ENCODE measurements around the gene ZDHHC3. TPM values are rescaled to one million over a fixed set of nuclear protein-coding genes. Genes with fewer than 3 reads are reported as not detected.
"Not testable (repeated sequence)": the region's sequence is repeated elsewhere in the genome, so short reads cannot be mapped to it uniquely, and the experiment has no call there.

The ZDHHC3 gene
- total RNA-seq, 1 experiment from 2014 or later = 122 TPM

DNA sequence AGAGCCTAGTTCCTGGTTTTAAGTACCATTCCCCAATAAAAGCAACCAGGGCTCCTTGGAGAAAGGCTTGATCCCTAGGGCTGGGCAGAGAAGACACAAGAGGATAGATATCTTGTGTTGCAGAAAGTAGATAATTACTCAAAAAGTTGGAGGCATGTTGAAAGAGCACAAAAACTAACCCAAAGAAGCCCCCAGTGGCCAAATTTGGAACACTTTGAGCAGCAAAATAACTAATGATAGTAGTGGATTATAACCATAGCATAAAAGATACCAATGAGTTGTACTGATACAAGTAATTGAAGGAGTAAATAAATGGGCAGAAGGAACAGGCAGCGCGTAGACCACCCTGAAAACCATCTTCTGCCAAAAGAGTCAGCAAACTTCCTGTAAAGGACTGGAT, 12.1 kb upstream of the ZDHHC3 start:
- Histone ChIP-seq H3K27me3 (ENCODE audit: low read length) (no peaks in the 10 kb centered on the region), H4K20me1 (ENCODE audit: low read length) (peaks cover 14% of the 10 kb centered on the region; the same call in 1 of the 2 replicates), H3K9ac (ENCODE audit: low read length) (no peak overlapping the region), H2AFZ (ENCODE audit: low read length) (no peak overlapping the region), H3K9me2 (replicated peaks; ENCODE audit: low read length) (no peaks in the 10 kb centered on the region), H3K4me3 (ENCODE audit: low read length) (no peak overlapping the region), H3F3A (ENCODE audit: low read length, unreplicated experiment) (peaks cover 4% of the 10 kb centered on the region), H3K4me1 (ENCODE audit: insufficient read depth, low read length) (peaks cover 32% of the 10 kb centered on the region), H3K9me3 (ENCODE audit: low read length) (no peaks in the 10 kb centered on the region), H3K36me3 (ENCODE audit: low read depth, low read length) (peaks cover 44% of the 10 kb centered on the region), H3K27ac (ENCODE audit: low read length) (no peak overlapping the region), H3K79me2 (ENCODE audit: low read length) (peaks cover 83% of the 10 kb centered on the region), H3K4me2 (ENCODE audit: low read length) (no peak overlapping the region)
- ChIA-PET CTCF (interaction anchor here (0.7 to 1.6 kb wide), 2 partner anchors 12 to 73 kb away, joined by 3 to 7 read pairs; partner anchors contain the start of gene EXOSC7), POLR2A (ENCODE audit: unreplicated experiment) (no interaction called here)
- ATAC-seq (peak; percentile 37), DNase-seq (peak; percentile 50)
- TF ChIP-seq EZH2 (IDR thresholded peaks at IDR 0.05; ENCODE audit: low read length, unreplicated experiment) = no peak
- TF ChIP-seq, protein P1, sequence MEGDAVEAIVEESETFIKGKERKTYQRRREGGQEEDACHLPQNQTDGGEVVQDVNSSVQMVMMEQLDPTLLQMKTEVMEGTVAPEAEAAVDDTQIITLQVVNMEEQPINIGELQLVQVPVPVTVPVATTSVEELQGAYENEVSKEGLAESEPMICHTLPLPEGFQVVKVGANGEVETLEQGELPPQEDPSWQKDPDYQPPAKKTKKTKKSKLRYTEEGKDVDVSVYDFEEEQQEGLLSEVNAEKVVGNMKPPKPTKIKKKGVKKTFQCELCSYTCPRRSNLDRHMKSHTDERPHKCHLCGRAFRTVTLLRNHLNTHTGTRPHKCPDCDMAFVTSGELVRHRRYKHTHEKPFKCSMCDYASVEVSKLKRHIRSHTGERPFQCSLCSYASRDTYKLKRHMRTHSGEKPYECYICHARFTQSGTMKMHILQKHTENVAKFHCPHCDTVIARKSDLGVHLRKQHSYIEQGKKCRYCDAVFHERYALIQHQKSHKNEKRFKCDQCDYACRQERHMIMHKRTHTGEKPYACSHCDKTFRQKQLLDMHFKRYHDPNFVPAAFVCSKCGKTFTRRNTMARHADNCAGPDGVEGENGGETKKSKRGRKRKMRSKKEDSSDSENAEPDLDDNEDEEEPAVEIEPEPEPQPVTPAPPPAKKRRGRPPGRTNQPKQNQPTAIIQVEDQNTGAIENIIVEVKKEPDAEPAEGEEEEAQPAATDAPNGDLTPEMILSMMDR (conservative IDR thresholded peaks at IDR 0.05; ENCODE audit: low read depth, low read length) = peak; percentile 80
- intact Hi-C loops (cut with micrococcal nuclease) = loop anchor here (10.0 kb wide), 1 partner anchor 453 kb away; no protein-coding TSS in a partner anchor
- no TSS peak for BruUV-seq (replicated peaks)

- no peaks in the 10 kb centered on the region for H3K9me2 ChIP-seq (replicated peaks; ENCODE audit: low read length)
- no peaks in the 10 kb centered on the region for H3K27me3 ChIP-seq (ENCODE audit: low read length)
- no peaks in the 10 kb centered on the region for H3K9me3 ChIP-seq (ENCODE audit: low read length)
- H3K4me1 ChIP-seq (ENCODE audit: insufficient read depth, low read length) = peaks cover 32% of the 10 kb centered on the region
- no peak for ATAC-seq
- BruUV-seq (replicated peaks) = no TSS peak
- peaks cover 87% of the 10 kb centered on the region for H3K79me2 ChIP-seq (ENCODE audit: low read length)
- peaks cover 40% of the 10 kb centered on the region for H3K36me3 ChIP-seq (ENCODE audit: low read depth, low read length)
- H3F3A ChIP-seq (ENCODE audit: low read length, unreplicated experiment) = peaks cover 4% of the 10 kb centered on the region
- intact Hi-C loops (cut with micrococcal nuclease) = loop anchor here (10.0 kb wide), 1 partner anchor 453 kb away; no protein-coding TSS in a partner anchor
- ChIA-PET CTCF (interaction anchor here (0.7 to 1.6 kb wide), 3 partner anchors 10 to 72 kb away, joined by 3 to 7 read pairs (median 7); partner anchors contain the start of gene EXOSC7), POLR2A (ENCODE audit: unreplicated experiment) (interaction anchor here (1.0 kb wide), 1 partner anchor 476 kb away, joined by 4 read pairs; no protein-coding TSS in a partner anchor)
- no peak overlapping the region for H3K4me2 ChIP-seq (ENCODE audit: low read length)
- no peak overlapping the region for H2AFZ ChIP-seq (ENCODE audit: low read length)
- no peak overlapping the region for H3K4me3 ChIP-seq (ENCODE audit: low read length)
- TF ChIP-seq, protein P1 (conservative IDR thresholded peaks at IDR 0.05; ENCODE audit: low read depth, low read length) = no peak
- H3K9ac ChIP-seq (ENCODE audit: low read length) = no peak overlapping the region
- no peak for DNase-seq
- H4K20me1 ChIP-seq (ENCODE audit: low read length) = peaks cover 21% of the 10 kb centered on the region; the same call in 1 of the 2 replicates
- no peak overlapping the region for H3K27ac ChIP-seq (ENCODE audit: low read length)
These were observed 11.4 kb upstream of the ZDHHC3 start for GRCh38 chr3:44987332-44987731.

- Histone ChIP-seq H4K20me1 (ENCODE audit: low read length) (peaks cover 21% of the 10 kb centered on the region; the same call in 1 of the 2 replicates), H3K79me2 (ENCODE audit: low read length) (peaks cover 87% of the 10 kb centered on the region), H3K4me1 (ENCODE audit: insufficient read depth, low read length) (peaks cover 35% of the 10 kb centered on the region), H3K36me3 (ENCODE audit: low read depth, low read length) (peaks cover 30% of the 10 kb centered on the region)
- not testable (repeated sequence) for H3F3A ChIP-seq (ENCODE audit: low read length, unreplicated experiment); H3K27ac ChIP-seq (ENCODE audit: low read length); H3K9me3 ChIP-seq (ENCODE audit: low read length); H3K4me2 ChIP-seq (ENCODE audit: low read length); BruUV-seq (replicated peaks); H2AFZ ChIP-seq (ENCODE audit: low read length); H3K9ac ChIP-seq (ENCODE audit: low read length); H3K27me3 ChIP-seq (ENCODE audit: low read length); H3K4me3 ChIP-seq (ENCODE audit: low read length); DNase-seq; ATAC-seq; H3K9me2 ChIP-seq (replicated peaks; ENCODE audit: low read length)
- ChIA-PET POLR2A (ENCODE audit: unreplicated experiment) (interaction anchor here (1.0 kb wide), 1 partner anchor 475 kb away, joined by 4 read pairs; no protein-coding TSS in a partner anchor), CTCF (interaction anchor here (0.6 kb wide), 1 partner anchor 43 kb away, joined by 3 read pairs; no protein-coding TSS in a partner anchor)
- intact Hi-C loops (cut with micrococcal nuclease) = loop anchor here (10.0 kb wide), 1 partner anchor 452 kb away; no protein-coding TSS in a partner anchor
These were observed 10.4 kb upstream of the ZDHHC3 start for GRCh38 chr3:44986330-44986729.

Measured in PC-3 (cell line).